ENCODE data around the gene C14orf132.
A peak's percentile ranks its signal among the peaks of the same experiment; 100 is the strongest.

Gene C14orf132

DNA sequence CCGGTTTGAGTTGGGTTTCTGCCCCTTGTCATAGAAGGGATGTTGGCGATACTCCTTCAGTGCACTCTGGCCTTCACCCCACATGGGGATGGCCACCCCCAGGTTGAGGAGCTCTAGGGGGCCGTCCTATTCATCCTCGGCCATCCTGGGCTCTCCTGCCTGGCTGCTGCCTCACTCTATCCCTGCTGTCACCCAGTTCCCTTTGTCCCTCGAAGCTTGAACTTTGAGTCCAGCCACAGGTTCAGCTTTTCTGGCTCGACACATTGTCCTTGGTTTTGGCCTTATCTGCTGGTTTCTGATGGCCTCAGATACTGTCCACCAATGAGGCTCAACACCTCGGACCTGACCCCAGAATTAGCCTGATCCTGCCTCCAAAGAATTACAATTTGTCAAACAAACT, 58.6 kb downstream of the C14orf132 start:
- TF ChIP-seq, protein P1, sequence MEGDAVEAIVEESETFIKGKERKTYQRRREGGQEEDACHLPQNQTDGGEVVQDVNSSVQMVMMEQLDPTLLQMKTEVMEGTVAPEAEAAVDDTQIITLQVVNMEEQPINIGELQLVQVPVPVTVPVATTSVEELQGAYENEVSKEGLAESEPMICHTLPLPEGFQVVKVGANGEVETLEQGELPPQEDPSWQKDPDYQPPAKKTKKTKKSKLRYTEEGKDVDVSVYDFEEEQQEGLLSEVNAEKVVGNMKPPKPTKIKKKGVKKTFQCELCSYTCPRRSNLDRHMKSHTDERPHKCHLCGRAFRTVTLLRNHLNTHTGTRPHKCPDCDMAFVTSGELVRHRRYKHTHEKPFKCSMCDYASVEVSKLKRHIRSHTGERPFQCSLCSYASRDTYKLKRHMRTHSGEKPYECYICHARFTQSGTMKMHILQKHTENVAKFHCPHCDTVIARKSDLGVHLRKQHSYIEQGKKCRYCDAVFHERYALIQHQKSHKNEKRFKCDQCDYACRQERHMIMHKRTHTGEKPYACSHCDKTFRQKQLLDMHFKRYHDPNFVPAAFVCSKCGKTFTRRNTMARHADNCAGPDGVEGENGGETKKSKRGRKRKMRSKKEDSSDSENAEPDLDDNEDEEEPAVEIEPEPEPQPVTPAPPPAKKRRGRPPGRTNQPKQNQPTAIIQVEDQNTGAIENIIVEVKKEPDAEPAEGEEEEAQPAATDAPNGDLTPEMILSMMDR (conservative IDR thresholded peaks at IDR 0.05): no peak
- no peak overlapping the region for H3K27ac ChIP-seq

GRCh38 chr14:96098309-96098998, 59.3 kb downstream of the C14orf132 start:
- no peak overlapping the region for H3K27ac ChIP-seq
- TF ChIP-seq, protein P1 (conservative IDR thresholded peaks at IDR 0.05): peak; percentile 88

DNA sequence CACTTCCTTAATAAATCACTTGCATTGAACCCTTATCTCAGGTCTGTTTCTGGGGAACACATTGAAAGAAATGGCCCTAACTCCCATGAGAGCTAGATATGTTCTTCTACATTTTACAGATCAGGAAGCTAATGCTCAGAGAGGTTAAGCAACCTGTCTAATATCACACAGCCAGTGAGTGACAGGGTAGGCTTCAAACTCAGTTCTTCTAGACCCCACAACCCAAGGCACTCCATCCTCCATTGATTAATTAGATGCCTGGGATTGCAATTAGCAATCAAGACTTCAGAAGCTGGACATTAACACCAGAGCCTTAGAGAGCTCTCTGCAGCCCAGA, 59.8 kb downstream of the C14orf132 start:
- TF ChIP-seq, protein P1 (conservative IDR thresholded peaks at IDR 0.05): peak; percentile 35
- no peak overlapping the region for H3K27ac ChIP-seq

- no peak overlapping the region for H3K27ac ChIP-seq
- TF ChIP-seq, protein P1 (conservative IDR thresholded peaks at IDR 0.05): peak; percentile 93
Observed at GRCh38 chr14:96100161-96101064, 61.3 kb downstream of the C14orf132 start.

DNA sequence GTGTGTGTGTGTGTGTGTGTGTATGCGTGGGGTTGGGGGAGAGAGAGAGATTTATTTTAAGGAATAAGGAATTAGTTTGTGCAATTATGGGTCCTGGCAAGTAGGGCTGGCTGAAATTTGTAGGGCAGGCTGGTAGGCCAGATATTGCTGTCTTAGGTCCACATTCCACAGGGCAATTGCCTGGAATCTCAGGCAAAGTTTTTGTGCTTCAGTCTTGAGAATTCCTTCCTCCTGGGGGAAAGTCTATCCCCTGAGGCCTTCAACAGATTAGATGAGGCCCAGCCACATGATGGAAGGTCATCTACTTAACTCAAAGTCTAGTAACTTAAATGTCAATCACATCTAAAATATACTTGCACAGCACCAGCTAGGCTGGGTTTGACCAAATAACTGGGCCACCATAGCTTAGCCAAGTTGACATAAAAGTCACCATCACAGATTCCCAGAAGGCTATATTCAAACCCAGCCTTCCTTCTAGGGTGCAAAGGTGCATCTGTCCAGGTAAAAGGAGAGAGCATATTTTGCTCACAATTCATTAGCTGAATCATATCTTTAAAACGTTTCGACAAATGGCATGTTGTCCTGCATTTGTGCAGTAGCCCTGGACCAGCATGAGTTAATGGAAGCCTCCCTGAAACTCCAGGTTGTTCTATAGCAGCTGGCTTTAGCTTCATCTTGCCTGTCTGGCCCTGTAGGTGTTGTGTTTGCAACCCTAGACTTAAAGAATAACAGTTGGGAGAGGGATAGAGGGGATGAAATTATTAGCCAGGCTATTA, 63.1 kb downstream of the C14orf132 start:
- TF ChIP-seq, protein P1 (conservative IDR thresholded peaks at IDR 0.05): no peak
- no peak overlapping the region for H3K27ac ChIP-seq

GRCh38 chr14:96103075-96103474, 63.9 kb downstream of the C14orf132 start:
- TF ChIP-seq, protein P1 (conservative IDR thresholded peaks at IDR 0.05): no peak
- H3K27ac ChIP-seq: no peak overlapping the region

Measured in VCaP (cell line).